ENCODE measurements around the gene COX19.

COX19 gene

DNA sequence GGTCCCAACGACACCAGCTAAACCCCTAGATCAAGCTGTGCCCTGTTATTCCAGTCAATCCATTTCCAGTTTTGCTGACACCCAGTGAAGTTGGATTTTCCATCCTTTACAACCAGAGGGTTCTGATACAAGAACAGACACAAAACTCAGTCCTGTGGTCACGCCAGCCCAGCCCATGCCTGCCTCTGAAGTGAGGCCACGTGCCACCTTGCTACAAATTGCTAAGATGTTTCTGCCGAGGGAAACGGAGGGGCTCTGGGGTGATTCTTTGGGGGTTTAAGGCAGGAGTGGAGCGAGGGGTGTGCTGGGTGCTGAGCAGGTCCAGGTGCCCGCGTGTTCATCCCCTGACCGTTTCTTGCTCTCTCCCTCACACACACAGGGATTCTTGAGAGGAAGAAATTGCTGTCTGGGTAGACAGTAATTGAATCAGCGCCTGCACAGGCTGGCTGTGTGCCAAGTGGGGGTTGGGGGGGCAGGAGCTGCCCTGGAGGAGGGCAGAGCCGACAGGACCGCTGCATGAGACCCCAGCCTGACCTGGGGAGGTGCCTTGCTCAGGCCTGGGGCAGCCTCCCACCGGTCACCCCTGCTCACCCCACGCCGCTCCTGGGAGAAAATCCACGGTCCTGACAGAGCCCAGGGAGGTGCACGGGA lies 58.9 kb downstream of the COX19 start:
- no peak for TF ChIP-seq EZH2phosphoT487 (IDR thresholded peaks at IDR 0.05; ENCODE audit: low read length)
- no peak for TF ChIP-seq EZH2 (optimal IDR thresholded peaks at IDR 0.05; ENCODE audit: low read depth, low read length)
- TF ChIP-seq, protein P1, sequence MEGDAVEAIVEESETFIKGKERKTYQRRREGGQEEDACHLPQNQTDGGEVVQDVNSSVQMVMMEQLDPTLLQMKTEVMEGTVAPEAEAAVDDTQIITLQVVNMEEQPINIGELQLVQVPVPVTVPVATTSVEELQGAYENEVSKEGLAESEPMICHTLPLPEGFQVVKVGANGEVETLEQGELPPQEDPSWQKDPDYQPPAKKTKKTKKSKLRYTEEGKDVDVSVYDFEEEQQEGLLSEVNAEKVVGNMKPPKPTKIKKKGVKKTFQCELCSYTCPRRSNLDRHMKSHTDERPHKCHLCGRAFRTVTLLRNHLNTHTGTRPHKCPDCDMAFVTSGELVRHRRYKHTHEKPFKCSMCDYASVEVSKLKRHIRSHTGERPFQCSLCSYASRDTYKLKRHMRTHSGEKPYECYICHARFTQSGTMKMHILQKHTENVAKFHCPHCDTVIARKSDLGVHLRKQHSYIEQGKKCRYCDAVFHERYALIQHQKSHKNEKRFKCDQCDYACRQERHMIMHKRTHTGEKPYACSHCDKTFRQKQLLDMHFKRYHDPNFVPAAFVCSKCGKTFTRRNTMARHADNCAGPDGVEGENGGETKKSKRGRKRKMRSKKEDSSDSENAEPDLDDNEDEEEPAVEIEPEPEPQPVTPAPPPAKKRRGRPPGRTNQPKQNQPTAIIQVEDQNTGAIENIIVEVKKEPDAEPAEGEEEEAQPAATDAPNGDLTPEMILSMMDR (IDR thresholded peaks at IDR 0.05; ENCODE audit: low read length) = no peak
- Histone ChIP-seq H2AFZ (ENCODE audit: low read length) (no peak overlapping the region), H3K4me1 (ENCODE audit: low read length) (no peaks in the 10 kb centered on the region), H3K9ac (ENCODE audit: low read length) (no peak overlapping the region), H3K9me2 (replicated peaks; ENCODE audit: insufficient read depth, low read length) (no peaks in the 10 kb centered on the region), H3K27me3 (replicated peaks; ENCODE audit: insufficient read depth, low read length) (peaks cover 48% of the 10 kb centered on the region), H3K79me2 (ENCODE audit: low read length) (no peaks in the 10 kb centered on the region), H3K9me3 (replicated peaks; ENCODE audit: insufficient read depth, low read length) (no peaks in the 10 kb centered on the region), H4K20me1 (ENCODE audit: insufficient read depth, low read length) (no peaks in the 10 kb centered on the region), H3K36me3 (replicated peaks; ENCODE audit: insufficient read depth, low read length) (no peaks in the 10 kb centered on the region), H3K4me2 (ENCODE audit: low read depth, low read length) (no peak overlapping the region), H3K27ac (ENCODE audit: low read length) (no peak overlapping the region), H3K4me3 (ENCODE audit: low read length) (no peak overlapping the region), H3F3A (ENCODE audit: insufficient read depth, low read length) (no peaks in the 10 kb centered on the region)
- DNase-seq = no peak
